Skeletal muscle satellite cell (primary cell): ENCODE results near the gene STK10.

Experiments
- H3K27me3 ChIP-seq: 2 replicates; pipeline ENCODE4 v1.7.0; 2013; ENCODE audit warnings: low read length; ENCODE audit not compliant: control insufficient read depth, insufficient read depth
- H3K36me3 ChIP-seq: 2 replicates; pipeline ENCODE4 v1.7.0; 2013; ENCODE audit warnings: mild to moderate bottlenecking, control low read depth, low read length; ENCODE audit not compliant: insufficient read depth
- H3K4me1 ChIP-seq: 2 replicates; pipeline ENCODE4 v1.7.0; 2013; ENCODE audit warnings: low read length; ENCODE audit not compliant: control insufficient read depth, insufficient read depth
- H3K4me2 ChIP-seq: 2 replicates; pipeline ENCODE4 v1.7.0; 2013; ENCODE audit warnings: mild to moderate bottlenecking, low read length
- H3K4me3 ChIP-seq: 2 replicates; pipeline ENCODE4 v1.7.0; 2013; ENCODE audit warnings: low read length
- H3K9ac ChIP-seq: 2 replicates; pipeline ENCODE4 v1.7.0; 2013; ENCODE audit warnings: mild to moderate bottlenecking, low read depth, low read length, moderate library complexity
- H3K9me3 ChIP-seq: replicated peaks from 2 replicates; pipeline ENCODE4 v1.7.0; 2013; ENCODE audit warnings: mild to moderate bottlenecking, control low read depth, low read length

STK10 gene

DNA sequence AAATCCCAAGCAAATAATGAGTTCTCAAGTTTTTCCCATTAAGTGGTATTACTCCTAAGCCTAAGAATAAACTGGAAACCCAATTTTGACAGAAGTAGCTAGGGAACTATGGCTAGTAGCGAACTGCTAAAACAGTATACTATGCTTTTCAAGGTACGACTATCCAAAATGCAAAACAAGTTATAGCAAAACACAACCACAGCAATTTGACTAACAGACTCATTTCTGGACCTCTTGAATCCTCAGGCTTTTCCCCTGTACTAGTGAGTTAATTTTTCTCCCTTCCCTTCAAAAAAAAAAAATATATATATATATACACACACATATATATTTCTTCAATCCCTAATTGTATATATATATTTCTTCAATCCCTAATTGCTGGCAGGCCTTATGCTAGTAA is 188.9 kb downstream of the STK10 start:
- H3K9ac ChIP-seq: no peak overlapping the region
- H3K36me3 ChIP-seq: peaks cover 8% of the 10 kb centered on the region
- peaks cover 26% of the 10 kb centered on the region for H3K4me1 ChIP-seq
- H3K4me3 ChIP-seq: no peak overlapping the region
- no peak overlapping the region for H3K4me2 ChIP-seq
- H3K9me3 ChIP-seq: no peaks in the 10 kb centered on the region
- no peaks in the 10 kb centered on the region for H3K27me3 ChIP-seq

DNA sequence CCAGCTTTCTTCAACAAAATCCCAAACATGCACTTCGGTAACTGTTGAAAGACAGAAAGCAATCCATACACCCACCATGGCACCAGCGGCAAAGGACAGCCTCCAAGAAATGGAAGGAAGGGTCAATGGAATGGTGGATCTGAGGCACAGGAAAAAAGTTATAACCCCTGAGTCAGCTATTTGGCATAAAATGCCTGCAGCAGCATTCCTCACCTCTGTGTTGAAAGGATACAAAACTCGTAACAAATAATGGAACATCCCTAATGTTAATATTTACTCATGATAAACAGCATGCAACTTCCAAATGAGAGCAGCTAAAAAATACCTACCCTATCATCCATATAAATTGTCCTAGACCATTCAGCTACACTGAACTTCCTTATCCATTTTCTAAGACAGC is 191.0 kb downstream of the STK10 start:
- Histone ChIP-seq H3K9ac (no peak overlapping the region), H3K36me3 (peaks cover 12% of the 10 kb centered on the region), H3K4me1 (peaks cover 11% of the 10 kb centered on the region), H3K27me3 (no peaks in the 10 kb centered on the region), H3K4me2 (no peak overlapping the region), H3K9me3 (no peaks in the 10 kb centered on the region), H3K4me3 (no peak overlapping the region)

DNA sequence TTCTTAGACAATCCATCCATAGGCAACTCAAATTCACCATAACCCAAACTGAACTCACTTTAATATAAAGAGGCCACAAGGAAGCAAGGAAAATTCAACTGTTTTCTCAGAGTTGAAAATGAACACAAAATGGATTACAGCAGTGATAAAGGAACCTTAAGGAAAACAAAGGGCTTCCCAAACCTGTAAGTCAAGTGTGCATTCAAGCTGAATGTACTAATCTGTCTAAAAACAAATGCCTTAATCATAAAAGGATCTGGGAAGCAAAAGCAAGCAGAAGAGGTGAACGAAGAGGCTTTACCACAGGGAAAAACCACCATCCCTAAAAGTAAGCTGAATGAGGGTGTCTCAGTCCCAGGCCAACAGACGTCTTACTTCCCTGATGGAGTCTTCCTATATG is 195.2 kb downstream of the STK10 start:
- no peak overlapping the region for H3K4me2 ChIP-seq
- peaks cover 13% of the 10 kb centered on the region for H3K4me1 ChIP-seq
- no peaks in the 10 kb centered on the region for H3K27me3 ChIP-seq
- H3K9me3 ChIP-seq: no peaks in the 10 kb centered on the region
- H3K36me3 ChIP-seq: peaks cover 16% of the 10 kb centered on the region
- no peak overlapping the region for H3K4me3 ChIP-seq
- H3K9ac ChIP-seq: no peak overlapping the region

DNA sequence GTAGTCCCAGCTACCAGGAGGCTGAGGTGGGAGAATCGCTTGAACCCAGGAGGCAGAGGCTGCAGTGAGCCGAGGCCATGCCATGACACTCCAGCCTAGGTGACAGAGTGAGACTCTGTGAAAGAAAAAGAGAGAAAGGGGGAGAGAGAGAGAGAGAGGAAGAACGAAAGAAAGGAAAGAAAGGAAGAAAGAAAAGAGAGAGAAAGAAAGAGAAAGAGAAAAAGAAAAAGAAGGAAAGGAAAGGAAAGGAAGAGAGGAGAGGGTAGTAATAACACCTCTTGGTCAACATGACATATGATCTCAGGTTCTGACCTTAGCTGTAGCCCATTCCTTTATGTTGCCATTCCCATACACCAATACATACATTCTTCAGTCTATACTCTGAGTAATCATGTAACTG is 195.7 kb downstream of the STK10 start:
- Histone ChIP-seq H3K9me3 (no peaks in the 10 kb centered on the region), H3K36me3 (peaks cover 16% of the 10 kb centered on the region)

More for the DNA sequence above, 195.7 kb downstream of the STK10 start:
- no peak overlapping the region for H3K4me3 ChIP-seq
- no peak overlapping the region for H3K4me2 ChIP-seq
- H3K9ac ChIP-seq: no peak overlapping the region
- H3K27me3 ChIP-seq: no peaks in the 10 kb centered on the region
- H3K4me1 ChIP-seq: peaks cover 12% of the 10 kb centered on the region
